NCI-H1105 treated with DMSO at 0.1 percent for 48 hours (cell line): ENCODE measurements around the gene DDX46.
"Not testable (repeated sequence)": the region's sequence is repeated elsewhere in the genome, so short reads cannot be mapped to it uniquely, and the experiment has no call there.

Source experiments
- DNase-seq: peaks from one replicate; lab custom pipeline; 2025; lab: John Stamatoyannopoulos, UW

Gene DDX46

DNA sequence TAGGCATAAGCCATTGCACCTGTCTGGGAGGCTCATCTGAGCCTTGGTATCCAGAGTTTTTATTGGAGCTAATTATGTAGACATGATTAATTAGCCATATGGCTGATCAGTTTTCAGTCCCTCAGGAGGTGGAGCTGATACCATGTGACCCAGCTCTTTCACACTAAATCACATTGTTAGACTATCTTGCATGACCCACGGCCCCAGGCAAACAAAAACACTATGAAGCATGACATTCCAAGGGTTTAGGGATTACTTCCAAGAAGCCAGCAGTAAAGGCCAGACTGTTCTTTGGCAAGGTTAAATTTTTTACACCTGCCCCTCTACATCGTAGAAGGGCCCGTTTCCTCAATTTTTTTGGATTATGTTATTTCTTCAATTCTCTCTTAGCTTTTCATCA is 82.2 kb downstream of the DDX46 start:
- no peak for DNase-seq

DNA sequence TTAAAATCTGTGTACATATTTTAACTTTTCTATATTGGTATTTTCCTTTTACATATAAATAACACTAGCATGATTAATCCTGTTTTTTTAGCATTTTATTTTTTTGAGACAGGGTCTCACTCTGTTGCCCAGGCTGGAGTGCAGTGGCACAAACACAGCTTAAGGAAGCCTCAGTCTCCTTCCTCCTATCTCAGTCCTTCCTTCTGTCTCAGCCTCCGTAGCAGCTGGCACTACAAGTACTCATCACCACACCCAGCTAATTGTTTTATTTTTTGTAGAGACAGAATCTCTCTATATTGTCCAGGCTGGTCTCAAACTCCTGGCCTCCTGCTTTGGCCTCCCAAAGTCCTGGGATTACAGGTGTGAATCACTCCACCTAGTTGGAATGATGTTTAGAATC is 85.7 kb downstream of the DDX46 start:
- no peak for DNase-seq

DNA sequence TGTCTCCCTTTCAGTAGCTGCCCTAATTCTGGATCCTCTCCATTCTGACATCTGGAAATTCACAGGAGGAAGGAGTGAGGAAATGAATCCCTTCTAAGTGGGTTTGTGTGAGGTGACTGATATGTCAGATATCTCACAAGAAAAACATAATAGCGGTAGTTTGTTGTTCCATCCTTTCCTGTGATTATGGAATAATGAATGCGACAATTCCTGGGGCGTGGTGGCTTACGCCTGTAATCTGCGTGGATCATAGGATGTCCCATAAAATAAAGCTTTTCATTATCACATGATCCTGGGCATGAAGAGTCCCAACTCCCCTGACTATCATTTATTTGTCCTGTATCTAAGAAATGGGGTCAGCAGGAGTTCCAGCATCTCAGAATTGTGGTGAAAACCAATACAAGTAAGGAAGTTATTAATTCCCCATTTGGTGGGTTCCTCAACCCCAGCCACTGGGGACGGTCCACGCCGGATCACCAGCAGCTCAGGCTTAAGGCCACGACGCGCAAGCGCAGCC is 86.8 kb downstream of the DDX46 start:
- no peak for DNase-seq

GRCh38 chr5:134845852-134846640 is 87.5 kb downstream of the DDX46 start, which contains the start of gene C5orf24:
Gene C5orf24, plus strand, starts transcription at chr5:134845968. Its CDS starts 8,933 bp downstream, at chr5:134854901.
- peak; percentile 84 for DNase-seq

DNA sequence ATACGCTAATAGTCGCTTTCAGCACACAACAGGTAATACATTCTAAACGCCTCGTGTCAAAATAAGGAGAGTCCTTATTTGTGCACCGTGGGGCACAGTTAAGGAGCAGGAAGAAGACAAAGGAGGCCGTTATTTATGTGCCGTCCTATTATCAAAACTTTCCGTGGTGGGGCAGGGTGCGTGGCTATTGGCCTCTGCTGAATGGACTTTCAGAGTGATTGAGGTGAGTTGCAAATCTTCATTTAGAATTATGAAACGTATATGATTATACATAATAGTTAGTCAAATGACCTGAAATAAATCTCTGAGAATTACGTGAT is 88.0 kb downstream of the DDX46 start:
- DNase-seq, result peak; percentile 14

GRCh38 chr5:134849434-134849933 is 90.9 kb downstream of the DDX46 start:
- DNase-seq, result not testable (repeated sequence)

- peak; percentile 5 for DNase-seq
Observed at GRCh38 chr5:134851307-134851923, 92.8 kb downstream of the DDX46 start.

DNA sequence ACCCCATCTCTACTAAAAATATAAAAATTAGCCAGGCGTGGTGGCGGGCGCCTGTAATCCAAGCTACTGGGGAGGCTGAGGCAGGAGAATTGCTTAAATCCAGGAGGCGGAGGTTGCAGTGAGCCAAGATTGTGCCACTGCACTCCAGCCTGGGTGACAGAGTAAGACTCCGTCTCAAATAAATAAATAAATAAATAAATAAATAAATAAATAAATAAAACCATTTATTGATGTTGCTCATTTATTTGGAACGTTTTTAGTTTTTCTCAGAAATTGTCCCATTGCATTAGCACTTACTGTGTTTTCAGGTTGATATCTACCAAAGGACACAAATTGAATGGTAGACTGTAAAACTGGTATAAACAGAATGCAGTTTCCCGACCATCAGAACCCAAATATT is 97.9 kb downstream of the DDX46 start:
- DNase-seq, result not testable (repeated sequence)

DNA sequence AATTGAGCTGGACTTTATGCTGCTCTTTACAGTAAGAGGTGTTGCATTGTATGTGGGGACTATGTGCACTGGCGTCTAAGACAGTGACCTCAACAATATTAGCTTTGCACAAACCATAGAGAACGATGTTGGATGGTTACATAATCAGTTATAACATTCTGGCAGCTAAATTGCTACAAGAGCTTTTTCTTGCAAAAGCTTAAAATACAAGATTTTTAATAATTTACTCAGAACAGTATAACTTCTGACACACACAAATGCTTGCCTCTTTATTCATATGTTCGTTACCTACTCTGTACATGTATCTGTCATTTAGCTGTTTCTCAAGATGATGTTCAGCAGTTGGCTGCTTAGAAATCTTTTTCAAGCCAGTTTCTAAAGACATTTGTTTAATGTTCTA is 98.8 kb downstream of the DDX46 start:
- no peak for DNase-seq

DNA sequence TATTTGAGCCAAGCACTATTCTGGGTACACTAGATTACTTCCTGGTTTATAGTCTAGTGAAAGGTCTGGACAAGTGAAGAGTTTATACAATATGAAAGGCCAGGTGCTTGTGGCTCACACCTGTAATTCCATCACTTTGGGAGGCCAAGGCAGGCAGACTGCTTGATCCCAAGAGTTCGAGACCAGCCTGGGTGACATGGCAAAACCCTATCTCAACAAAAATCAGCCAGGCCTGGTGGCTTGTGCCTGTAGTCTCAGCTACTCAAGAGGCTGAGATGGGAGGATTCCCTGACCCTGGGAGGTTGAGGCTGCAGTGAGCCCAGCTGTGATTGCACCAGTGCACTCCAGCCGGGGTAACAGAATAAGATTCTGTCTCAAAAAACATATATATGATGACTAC is 106.1 kb downstream of the DDX46 start:
- no peak for DNase-seq

DNA sequence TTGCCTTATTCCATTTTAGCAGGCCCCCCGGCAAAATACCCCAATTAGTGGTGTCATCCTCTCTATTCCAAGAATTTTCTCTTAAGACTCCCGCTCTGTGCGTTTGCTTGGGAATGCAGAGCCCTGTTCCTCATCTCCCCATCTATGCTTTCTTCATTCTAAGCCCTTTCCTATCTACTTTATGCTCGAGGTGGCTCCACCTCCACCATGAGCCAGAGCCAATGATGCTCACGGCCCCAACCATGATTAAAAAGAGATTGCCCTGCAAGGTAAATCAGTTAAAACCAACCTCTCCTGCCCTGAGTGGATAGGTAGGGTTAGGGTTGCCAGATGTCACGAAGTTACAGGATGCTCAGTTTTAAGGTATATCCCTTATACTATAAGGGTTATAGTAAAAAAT is 114.9 kb downstream of the DDX46 start:
- DNase-seq, result no peak

DNA sequence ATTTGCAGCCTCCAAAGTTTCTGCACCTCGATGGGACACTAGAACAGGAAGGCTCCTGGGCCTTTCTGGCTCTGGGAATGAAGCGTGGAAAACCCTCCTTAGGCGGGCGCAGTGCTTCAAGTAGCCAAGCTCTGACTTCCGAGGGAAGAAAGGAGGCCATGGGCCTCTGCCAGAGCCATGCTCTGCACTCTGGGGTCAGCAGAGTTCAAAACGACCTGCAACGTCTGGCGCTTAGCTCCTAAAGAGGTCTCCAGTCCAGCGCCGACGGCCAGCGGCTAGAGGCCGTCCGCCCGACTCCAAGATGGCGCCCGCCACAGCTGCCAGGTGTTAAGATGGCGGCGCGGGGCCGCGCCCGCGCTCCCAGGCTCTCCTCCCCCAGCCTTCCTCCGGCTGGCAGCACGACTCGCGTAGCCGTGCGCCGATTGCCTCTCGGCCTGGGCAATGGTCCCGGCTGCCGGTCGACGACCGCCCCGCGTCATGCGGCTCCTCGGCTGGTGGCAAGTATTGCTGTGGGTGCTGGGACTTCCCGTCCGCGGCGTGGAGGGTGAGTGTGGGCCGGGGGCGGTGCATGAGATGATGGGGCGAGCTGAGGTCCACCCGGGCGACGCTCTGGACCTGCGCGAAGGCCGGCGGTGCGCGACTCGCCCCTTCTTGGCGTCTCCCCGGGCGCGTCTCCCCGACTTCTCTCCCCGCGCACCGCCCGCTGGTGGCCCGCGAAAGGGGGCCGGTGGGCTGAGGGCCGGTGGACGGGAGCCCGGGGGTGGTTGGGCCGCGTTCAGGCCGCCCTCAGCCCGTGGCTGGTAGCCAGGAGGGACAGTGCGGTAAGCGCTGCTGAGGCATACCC is 115.6 kb downstream of the DDX46 start, which contains the start of gene TXNDC15:
Gene TXNDC15, plus strand, starts transcription at position 385 of the 844 bp plus-strand sequence. Its CDS starts 57 bp downstream, at position 442.
- DNase-seq, result peak; percentile 65

- DNase-seq, result no peak
Observed at GRCh38 chr5:134874831-134875655, 116.5 kb downstream of the DDX46 start.

- DNase-seq, result no peak
Observed at GRCh38 chr5:134877159-134877558, 118.6 kb downstream of the DDX46 start.

- DNase-seq, result peak; percentile 42
Observed at GRCh38 chr5:134878403-134878802, 119.8 kb downstream of the DDX46 start.

DNA sequence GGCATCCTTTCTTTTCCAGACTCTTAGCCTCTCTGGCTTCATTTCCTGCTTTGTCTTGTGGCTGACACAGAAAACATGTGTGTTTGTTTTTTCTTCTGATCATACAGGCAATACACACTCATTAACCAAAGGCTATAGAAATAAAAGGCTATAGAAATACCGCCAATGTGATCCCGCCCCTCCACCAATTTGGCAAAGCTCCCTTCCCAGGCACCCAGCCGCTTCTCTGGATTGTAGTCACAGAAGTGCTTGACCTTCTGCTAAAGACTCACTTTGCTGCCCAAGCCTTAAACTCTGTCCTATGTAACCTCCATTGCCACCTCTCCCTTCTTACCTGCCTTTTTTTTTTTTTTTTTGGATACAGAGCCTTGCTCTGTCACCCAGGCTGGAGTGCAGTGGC is 120.9 kb downstream of the DDX46 start:
- no peak for DNase-seq
